Adrenal gland (tissue), 12 donors: ENCODE data around the gene HACL1. TPM values are rescaled to one million over a fixed set of nuclear protein-coding genes. Genes with fewer than 3 reads are reported as not detected.

Experiments used
- DNase-seq, 7 donors: peaks; one replicate each; pipeline ENCODE4 v3.0.0-alpha.2; 2019 to 2020
- H3K27ac ChIP-seq, 5 donors: fragments of 200-600 bp; sonication (generic) in 4 of 5; 1 replicate in 3 of 5; 2 replicates in 2 of 5; pipeline versions ENCODE4 v1.5.1 to v1.8.0; 2016 to 2020; ENCODE audit warnings: mild to moderate bottlenecking in 1 of 5
- H3K27me3 ChIP-seq: fragments of 200-600 bp; 2 replicates; pipeline ENCODE4 v1.8.0; 2021
- H3K36me3 ChIP-seq, 2 donors: fragments of 200-600 bp; replicated peaks in 1 of 2; 1 replicate in 1 of 2; 2 replicates in 1 of 2; pipeline versions ENCODE4 v1.5.1 to v1.8.0; 2018 to 2022
- H3K4me1 ChIP-seq, 2 donors: fragments of 200-600 bp; replicated peaks in 1 of 2; 1 replicate in 1 of 2; 2 replicates in 1 of 2; pipeline versions ENCODE4 v1.5.1 to v1.8.0; 2018 to 2021
- H3K4me3 ChIP-seq, 4 donors: fragments of 200-600 bp; sonication (generic) in 3 of 4; one replicate each; pipeline ENCODE4 v1.5.1; 2016 to 2018
- H3K9me3 ChIP-seq, 3 donors: fragments of 200-600 bp; sonication (generic) in 1 of 3; replicated peaks in 1 of 3; 1 replicate in 2 of 3; 2 replicates in 1 of 3; pipeline versions ENCODE4 v1.5.1 to v1.8.0; 2016 to 2021
- POLR2A ChIP-seq, 2 donors: fragments of 450-650 bp; IDR thresholded peaks; one replicate each; pipeline ENCODE4 v1.6.1; 2017; ENCODE audit warnings: antibody characterized with exemption in 2 of 2, mild to moderate bottlenecking in 2 of 2, moderate library complexity in 1 of 2
- WGBS, 4 donors: extraction: QIAGEN DNeasy Blood & Tissue Kit in 2 of 4; methylation state at CpG; one replicate each; pipeline versions ENCODE4 v1.1.5 to v1.1.7; 2013 to 2017; 5-methylcytosine and 5-hydroxymethylcytosine counted together
- intact Hi-C, 2 donors: fragments of 100-400 bp; cut with DNase I; formaldehyde crosslinking; loops; one replicate each; pipeline versions ENCODE4 v1.14.1 to v1.15.0; 2022 to 2023
- polyA plus RNA-seq, 3 donors: library from polyadenylated mRNA; stranded (reverse); fragments of 200-250 nt in 2 of 3; fragments of 350-450 nt in 1 of 3; fragmentation: Illumina TruSeq in 1 of 3; extraction: RNeasy Lipid Tissue Mini Kit (QIAGEN cat#74804) in 1 of 3; gene quantifications; one replicate each; pipeline ENCODE4 v1.2.3, GENCODE V29; 2013 to 2014
- total RNA-seq, 9 donors: library from RNA; depleted of rRNA in 4 of 9; stranded (reverse); fragments of >200 nt in 4 of 9; fragments of 120-200 nt in 1 of 9; fragmentation: NEBNext Ultra II Directional in 1 of 9; extraction: Animal tissue kit (Norgen Biotek cat#: 25700) in 1 of 9; gene quantifications; one replicate each; pipeline versions ENCODE4 v1.1.0 to v1.2.4, GENCODE V29; 2013 to 2023
- TF ChIP-seq, protein P1 (sequence below), 6 experiments: fragments of 450-650 bp in 4 of 6; fragments of 200-600 bp in 2 of 6; sonication (generic) in 1 of 6; IDR thresholded peaks; 1 replicate in 5 of 6; 2 replicates in 1 of 6; pipeline versions ENCODE4 v1.5.1 to v1.8.0; 2016 to 2021; ENCODE audit warnings: antibody characterized with exemption in 6 of 6, mild to moderate bottlenecking in 2 of 6, moderate library complexity in 1 of 6
- donor health status: healthy with polysubstance abuse.
- donor health status: Bipolar disorder and iron deficiency.
- donor health status: DM: yes; HTN: yes; CAD: no.
- donor health status: DM: no; HTN: no; CAD: no.
- donor health status: DM: no; HTN: no; CAD: no.
- donor health status: DM: yes; HTN: yes; CAD: no.

HACL1 gene
- total and polyA plus RNA-seq, 12 donors: 12.3 to 41.7 (median 23.5) TPM

DNA sequence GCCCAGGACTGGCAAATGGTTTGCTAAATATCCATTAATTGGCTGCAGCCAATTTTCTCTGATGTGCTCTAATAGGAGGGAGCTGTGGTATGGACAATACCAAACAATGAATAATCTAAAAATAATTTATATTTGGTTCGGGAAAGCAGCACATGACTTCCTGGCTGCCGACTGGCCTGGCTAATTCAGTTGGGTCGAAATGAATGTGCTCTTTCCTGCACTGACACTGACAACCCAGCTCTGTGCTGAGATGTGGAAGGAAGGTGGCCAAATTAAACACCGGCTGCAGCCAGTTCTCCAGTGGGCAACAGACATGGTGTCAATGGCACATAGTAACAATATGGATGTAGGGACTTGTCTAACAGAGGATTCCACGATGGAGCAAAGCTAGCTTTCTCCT lies 58.8 kb downstream of the HACL1 start:
- Histone ChIP-seq H3K27ac (no peak overlapping the region), H3K36me3 (no peaks in the 10 kb centered on the region), H3K9me3 (no peaks in the 10 kb centered on the region), H3K4me3 (no peak overlapping the region), H3K4me1 (no peaks in the 10 kb centered on the region), H3K27me3 (no peaks in the 10 kb centered on the region)
- intact Hi-C loops: no loop called here
- TF ChIP-seq, protein P1, sequence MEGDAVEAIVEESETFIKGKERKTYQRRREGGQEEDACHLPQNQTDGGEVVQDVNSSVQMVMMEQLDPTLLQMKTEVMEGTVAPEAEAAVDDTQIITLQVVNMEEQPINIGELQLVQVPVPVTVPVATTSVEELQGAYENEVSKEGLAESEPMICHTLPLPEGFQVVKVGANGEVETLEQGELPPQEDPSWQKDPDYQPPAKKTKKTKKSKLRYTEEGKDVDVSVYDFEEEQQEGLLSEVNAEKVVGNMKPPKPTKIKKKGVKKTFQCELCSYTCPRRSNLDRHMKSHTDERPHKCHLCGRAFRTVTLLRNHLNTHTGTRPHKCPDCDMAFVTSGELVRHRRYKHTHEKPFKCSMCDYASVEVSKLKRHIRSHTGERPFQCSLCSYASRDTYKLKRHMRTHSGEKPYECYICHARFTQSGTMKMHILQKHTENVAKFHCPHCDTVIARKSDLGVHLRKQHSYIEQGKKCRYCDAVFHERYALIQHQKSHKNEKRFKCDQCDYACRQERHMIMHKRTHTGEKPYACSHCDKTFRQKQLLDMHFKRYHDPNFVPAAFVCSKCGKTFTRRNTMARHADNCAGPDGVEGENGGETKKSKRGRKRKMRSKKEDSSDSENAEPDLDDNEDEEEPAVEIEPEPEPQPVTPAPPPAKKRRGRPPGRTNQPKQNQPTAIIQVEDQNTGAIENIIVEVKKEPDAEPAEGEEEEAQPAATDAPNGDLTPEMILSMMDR (IDR thresholded peaks at IDR 0.05): no peak
- no peak for TF ChIP-seq POLR2A (IDR thresholded peaks at IDR 0.05)
- no peak for DNase-seq
- WGBS, 4 donors: 46 to 63% (median 49%) methylated on average over 5 of the region's 5 CpGs

DNA sequence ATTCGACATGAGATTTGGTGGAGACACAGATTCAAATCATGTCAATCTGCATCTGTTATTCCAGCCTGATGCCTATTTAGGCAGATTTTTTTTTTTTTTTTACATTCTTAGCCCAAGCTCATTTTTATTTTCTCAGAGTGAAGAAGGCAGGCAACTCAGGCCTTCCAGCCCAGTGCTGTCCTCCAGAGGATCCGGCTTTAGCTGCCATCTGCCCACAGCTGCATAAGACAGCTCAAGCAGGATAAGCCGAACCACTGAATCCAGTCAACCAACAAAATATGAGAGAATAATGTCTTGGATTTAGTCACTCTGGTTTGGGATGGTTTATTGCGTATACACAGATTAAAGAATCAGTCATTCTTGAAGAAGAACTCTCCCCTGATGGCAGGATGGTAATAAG lies 60.0 kb downstream of the HACL1 start:
- intact Hi-C loops: no loop called here

DNA sequence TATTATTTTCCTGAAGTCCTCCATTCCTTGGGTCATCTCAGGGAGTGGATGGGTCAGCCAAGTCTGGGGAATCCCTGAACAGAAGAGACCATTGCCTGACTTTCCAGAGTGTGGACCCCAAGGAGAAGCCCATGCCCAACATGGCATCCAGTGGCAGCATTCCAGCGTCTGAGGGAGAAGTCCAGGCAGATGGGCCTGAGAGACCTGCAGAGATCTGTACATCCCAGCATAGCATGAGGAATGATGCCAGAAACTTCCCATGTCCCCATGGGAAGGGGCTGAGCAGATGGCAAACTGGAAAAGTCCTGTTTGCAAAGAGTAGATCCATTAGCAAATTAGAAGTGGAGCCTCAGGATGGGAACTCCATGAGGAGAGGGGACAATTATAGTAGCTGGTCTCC lies 62.3 kb downstream of the HACL1 start:
- intact Hi-C loops: no loop called here
- H3K4me3 ChIP-seq: no peak overlapping the region
- H3K27me3 ChIP-seq: no peaks in the 10 kb centered on the region
- DNase-seq: no peak
- no peaks in the 10 kb centered on the region for H3K4me1 ChIP-seq
- WGBS, 4 donors: 67 to 100% (median 98%) methylated on average over 1 of the region's 1 CpG
- no peaks in the 10 kb centered on the region for H3K9me3 ChIP-seq
- TF ChIP-seq, protein P1 (IDR thresholded peaks at IDR 0.05): no peak
- H3K27ac ChIP-seq: no peak overlapping the region
- H3K36me3 ChIP-seq: no peaks in the 10 kb centered on the region

More for the DNA sequence above, 60.0 kb downstream of the HACL1 start:
- Histone ChIP-seq H3K4me3 (no peak overlapping the region), H3K36me3 (no peaks in the 10 kb centered on the region), H3K27me3 (no peaks in the 10 kb centered on the region), H3K27ac (no peak overlapping the region), H3K4me1 (no peaks in the 10 kb centered on the region), H3K9me3 (no peaks in the 10 kb centered on the region)
- no peak for TF ChIP-seq POLR2A (IDR thresholded peaks at IDR 0.05)
- TF ChIP-seq, protein P1 (IDR thresholded peaks at IDR 0.05): no peak
- DNase-seq: no peak
- 96 to 100% (median 97%) methylated on average over 4 of the region's 4 CpGs for WGBS, 4 donors

DNA sequence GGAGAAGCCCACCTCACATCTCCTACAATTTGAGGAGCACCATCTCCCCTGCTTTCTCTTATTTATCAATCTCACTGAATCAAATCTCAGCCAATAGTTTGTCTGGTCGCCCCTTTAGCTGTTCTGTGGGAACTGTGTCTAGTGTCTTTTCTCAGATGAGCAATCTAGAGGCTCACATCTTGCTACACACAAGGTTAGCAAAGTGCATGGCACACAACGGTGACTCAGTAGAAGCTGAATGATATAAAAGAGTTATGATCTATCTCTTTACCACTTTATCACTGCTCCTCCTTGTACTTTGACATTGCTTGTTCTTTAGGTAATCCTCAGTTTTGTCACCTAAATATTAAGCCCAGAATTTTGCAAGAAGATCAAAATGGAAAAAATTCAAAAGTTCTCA lies 63.0 kb downstream of the HACL1 start:
- H3K27ac ChIP-seq: no peak overlapping the region
- H3K27me3 ChIP-seq: no peaks in the 10 kb centered on the region
- intact Hi-C loops: no loop called here
- H3K4me1 ChIP-seq: no peaks in the 10 kb centered on the region
- no peaks in the 10 kb centered on the region for H3K9me3 ChIP-seq
- no peak for DNase-seq
- TF ChIP-seq, protein P1 (IDR thresholded peaks at IDR 0.05): no peak
- no peak overlapping the region for H3K4me3 ChIP-seq
- no peaks in the 10 kb centered on the region for H3K36me3 ChIP-seq
- 74 to 75% (median 75%) methylated on average over 2 of the region's 2 CpGs for WGBS, 4 donors
